T-helper 2 cell treated with Interferon-gamma antibody and Interleukin-4, amounts not matched to agents 5 μg/mL and 100 μg/mL, for 36 hours (primary cell): ENCODE measurements around the gene OR51D1.

Experiments used
- DNase-seq: peaks from one replicate; pipeline ENCODE4 v3.0.0; 2021; ENCODE audit warnings: low spot score
- H3K27ac Mint-ChIP-seq: one replicate; pipeline ENCODE4 v1.8.0; 2021; ENCODE audit warnings: mild to moderate bottlenecking, mixed read lengths
- H3K27me3 Mint-ChIP-seq: one replicate; pipeline ENCODE4 v1.8.0; 2021; ENCODE audit warnings: low read depth, mixed read lengths
- H3K36me3 Mint-ChIP-seq: one replicate; pipeline ENCODE4 v1.8.0; 2021; ENCODE audit warnings: low read depth, mixed read lengths
- H3K4me1 Mint-ChIP-seq: one replicate; pipeline ENCODE4 v1.8.0; 2021; ENCODE audit warnings: low read depth, mixed read lengths
- H3K4me3 Mint-ChIP-seq: one replicate; pipeline ENCODE4 v1.8.0; 2022; ENCODE audit warnings: mild to moderate bottlenecking, moderate library complexity, mixed read lengths
- H3K9me3 Mint-ChIP-seq: one replicate; pipeline ENCODE4 v1.8.0; 2021; ENCODE audit warnings: mixed read lengths

Gene OR51D1

DNA sequence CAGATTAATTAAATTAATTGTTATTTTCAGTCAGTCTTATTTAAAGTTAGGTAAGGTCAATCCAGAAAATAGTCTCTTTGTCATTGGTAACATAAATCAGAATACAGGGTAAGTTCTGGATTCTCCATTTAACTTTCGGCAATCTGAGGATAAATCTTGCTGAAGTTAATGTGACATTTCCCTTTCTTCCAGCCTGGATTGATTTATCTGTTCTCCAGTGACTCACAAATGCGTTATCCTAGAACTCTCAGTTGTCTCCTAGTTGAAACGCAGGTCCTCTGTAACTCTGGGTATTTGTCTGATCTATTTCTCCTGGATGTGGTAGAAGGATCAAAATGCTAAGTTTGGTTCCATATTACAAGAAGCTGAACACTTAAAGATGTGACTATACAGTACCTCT lies 27.5 kb downstream of the OR51D1 start:
- Mint-ChIP-seq H3K4me3 (no peak overlapping the region), H3K27ac (no peak overlapping the region), H3K36me3 (no peaks in the 10 kb centered on the region), H3K9me3 (no peaks in the 10 kb centered on the region), H3K27me3 (peaks cover 2% of the 10 kb centered on the region), H3K4me1 (no peaks in the 10 kb centered on the region)
- DNase-seq: no peak

DNA sequence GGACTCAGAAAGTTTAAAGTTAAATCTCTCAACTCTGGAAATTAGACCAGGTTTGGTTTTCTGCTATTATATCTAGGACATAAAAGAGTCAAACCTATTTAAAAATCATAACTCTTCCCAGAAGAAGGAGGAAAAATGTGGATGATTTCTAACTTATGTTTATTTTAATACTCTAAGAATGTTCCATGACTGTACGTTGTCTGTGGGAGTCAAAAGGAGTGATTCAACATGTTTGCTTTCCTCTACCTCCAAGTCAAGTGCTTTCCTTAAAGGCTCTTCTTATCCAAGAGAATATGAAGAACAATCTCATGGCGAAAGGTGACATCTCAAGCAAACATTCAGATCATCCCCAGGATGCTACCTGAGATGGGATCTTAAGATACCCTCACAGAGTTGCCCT lies 28.1 kb downstream of the OR51D1 start:
- Mint-ChIP-seq H3K4me3 (no peak overlapping the region), H3K36me3 (no peaks in the 10 kb centered on the region), H3K27ac (no peak overlapping the region), H3K9me3 (no peaks in the 10 kb centered on the region), H3K27me3 (peaks cover 2% of the 10 kb centered on the region), H3K4me1 (no peaks in the 10 kb centered on the region)
- DNase-seq: no peak

DNA sequence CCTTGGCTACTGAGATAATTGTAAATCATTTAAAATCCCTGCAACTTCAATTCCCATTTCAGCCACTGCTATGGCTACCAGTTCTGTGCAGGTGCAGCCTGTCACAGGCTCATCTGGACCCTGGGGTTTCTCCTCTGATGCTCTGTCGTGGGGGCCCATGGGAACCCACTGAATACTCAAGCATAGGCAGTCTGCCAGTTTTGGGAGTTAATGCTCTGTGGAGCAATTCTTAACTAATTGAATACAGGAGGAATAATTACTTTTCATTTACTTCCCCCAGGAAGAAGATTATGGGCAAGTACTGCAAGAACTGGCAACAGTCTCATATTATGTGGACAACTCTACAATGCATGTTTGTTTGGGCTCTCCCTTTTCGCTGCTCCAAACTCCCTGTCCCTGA lies 34.5 kb downstream of the OR51D1 start:
- DNase-seq: no peak
- Mint-ChIP-seq H3K4me3 (no peak overlapping the region), H3K27me3 (no peaks in the 10 kb centered on the region), H3K27ac (no peak overlapping the region), H3K4me1 (no peaks in the 10 kb centered on the region), H3K36me3 (no peaks in the 10 kb centered on the region), H3K9me3 (no peaks in the 10 kb centered on the region)

DNA sequence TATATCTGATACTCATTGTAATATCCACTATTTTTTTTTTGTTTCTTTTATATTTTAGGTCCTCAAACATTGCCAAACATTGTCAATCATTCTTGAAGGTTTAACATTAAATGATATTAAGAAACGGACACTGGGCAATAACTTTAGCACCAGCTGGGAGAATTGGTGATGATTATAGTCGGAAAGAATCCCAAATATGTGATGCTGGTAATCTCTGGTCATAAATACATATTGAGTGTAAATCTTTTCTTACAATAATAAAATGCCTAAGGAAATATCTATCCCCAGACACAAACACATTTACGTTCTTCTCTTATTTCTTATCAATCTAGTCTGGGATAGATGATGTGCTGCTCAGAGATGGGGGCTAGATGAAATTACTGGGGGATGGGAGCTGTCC lies 35.2 kb downstream of the OR51D1 start:
- no peaks in the 10 kb centered on the region for H3K9me3 Mint-ChIP-seq
- DNase-seq: no peak

DNA sequence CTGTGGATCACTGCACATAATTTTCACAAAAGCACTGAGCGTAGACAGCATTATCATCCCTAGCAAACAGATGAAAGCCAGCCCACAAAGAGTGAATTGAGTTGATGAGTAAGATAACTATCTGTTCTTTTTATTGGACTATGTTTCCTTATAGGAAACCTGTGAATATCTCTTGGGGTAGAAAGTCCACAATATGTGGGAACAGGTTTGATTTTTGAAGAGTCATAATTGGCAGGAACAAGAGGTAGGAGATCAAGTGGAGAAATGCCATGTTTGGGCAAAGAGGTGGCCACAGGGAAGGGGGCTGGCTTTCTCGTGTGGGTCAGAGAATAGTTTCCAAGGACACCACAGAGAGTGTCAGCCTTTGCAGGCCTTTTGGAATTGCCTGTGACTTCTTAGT lies 36.5 kb downstream of the OR51D1 start:
- DNase-seq: no peak
- Mint-ChIP-seq H3K27me3 (no peaks in the 10 kb centered on the region), H3K36me3 (no peaks in the 10 kb centered on the region), H3K9me3 (no peaks in the 10 kb centered on the region), H3K27ac (no peak overlapping the region), H3K4me3 (no peak overlapping the region), H3K4me1 (no peaks in the 10 kb centered on the region)

More for the DNA sequence above, 35.2 kb downstream of the OR51D1 start:
- H3K27me3 Mint-ChIP-seq: no peaks in the 10 kb centered on the region
- H3K4me3 Mint-ChIP-seq: no peak overlapping the region
- H3K27ac Mint-ChIP-seq: no peak overlapping the region
- H3K4me1 Mint-ChIP-seq: no peaks in the 10 kb centered on the region
- H3K36me3 Mint-ChIP-seq: no peaks in the 10 kb centered on the region

DNA sequence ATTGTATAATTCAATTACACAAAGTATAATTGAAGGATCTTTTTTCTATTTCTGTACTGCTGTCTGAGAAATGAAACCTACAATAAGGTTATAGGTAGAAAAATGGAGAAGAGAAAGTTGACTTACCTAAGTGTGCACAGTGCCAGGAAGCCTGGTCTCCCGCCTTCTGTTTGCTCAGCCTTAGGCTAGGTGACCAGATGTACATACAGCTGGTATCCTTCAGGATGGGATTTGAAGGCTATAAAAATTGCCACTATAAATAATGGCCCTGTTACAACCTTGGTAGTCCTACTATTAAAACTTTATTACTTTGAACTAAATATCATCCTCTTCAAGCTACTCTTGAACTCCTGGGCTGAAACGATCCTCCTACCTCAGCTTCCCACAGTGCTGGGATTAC lies 40.7 kb downstream of the OR51D1 start:
- DNase-seq: no peak
- Mint-ChIP-seq H3K4me1 (no peaks in the 10 kb centered on the region), H3K36me3 (no peaks in the 10 kb centered on the region), H3K27ac (no peak overlapping the region), H3K9me3 (no peaks in the 10 kb centered on the region), H3K4me3 (no peak overlapping the region), H3K27me3 (no peaks in the 10 kb centered on the region)

DNA sequence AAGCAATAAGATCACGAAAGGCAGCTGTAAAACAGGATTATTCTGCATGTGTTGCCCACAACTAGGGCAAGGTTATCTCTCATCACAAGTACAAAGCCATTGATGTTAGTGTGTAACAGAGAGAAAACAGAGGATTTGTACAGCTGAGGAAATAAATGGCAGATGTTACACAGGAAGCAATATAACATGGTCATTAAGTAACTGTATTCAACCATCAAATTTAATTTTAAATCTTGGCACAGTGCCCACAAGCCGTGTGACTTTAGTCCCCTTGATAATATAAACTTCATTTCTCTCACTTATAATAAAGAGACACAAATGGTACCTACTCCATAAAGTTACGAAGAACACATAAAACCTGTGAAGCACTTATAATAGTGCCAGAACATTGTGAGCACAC lies 43.1 kb downstream of the OR51D1 start:
- no peak overlapping the region for H3K27ac Mint-ChIP-seq
- no peak overlapping the region for H3K4me3 Mint-ChIP-seq
- H3K4me1 Mint-ChIP-seq: no peaks in the 10 kb centered on the region
- H3K9me3 Mint-ChIP-seq: no peaks in the 10 kb centered on the region
- no peak for DNase-seq
- H3K27me3 Mint-ChIP-seq: no peaks in the 10 kb centered on the region
- no peaks in the 10 kb centered on the region for H3K36me3 Mint-ChIP-seq

DNA sequence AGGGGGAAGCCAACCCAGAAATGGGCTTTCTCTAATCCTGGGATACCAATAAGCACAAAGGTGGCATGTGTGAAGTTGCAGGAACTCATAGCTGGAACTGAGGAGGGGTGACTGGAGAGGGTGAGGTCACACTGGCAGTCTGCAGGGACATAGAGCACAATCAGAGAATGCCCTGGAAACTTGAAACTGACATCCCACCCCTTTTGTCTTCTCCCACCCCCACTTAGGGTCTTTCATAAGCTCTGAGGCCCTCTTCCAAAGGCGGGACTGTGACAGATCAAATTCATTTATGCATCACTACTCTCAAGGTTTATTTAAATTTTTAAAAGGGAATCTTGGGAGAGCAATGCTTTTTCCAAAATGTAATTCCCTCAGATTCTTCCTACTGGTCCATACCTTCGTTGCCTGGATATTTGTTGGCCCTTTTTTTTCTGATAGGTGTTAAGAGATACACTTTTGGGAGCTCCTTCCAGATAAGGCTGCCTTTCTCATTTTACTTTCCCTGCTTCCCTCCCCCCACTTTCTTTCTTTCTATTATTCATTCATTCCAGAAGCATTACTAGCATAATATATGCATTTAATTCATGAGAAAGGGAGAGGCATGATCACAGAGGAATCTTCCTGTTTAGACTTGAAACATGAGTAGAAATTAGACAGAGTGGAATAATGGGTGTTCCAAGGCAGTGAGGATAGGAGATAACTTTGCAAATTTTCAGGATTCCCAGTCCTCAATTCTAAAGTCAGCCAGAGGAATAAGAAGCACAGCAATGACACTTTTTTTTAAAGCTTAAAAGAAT lies 45.5 kb downstream of the OR51D1 start:
- Mint-ChIP-seq H3K4me3 (no peak overlapping the region), H3K27me3 (no peaks in the 10 kb centered on the region), H3K9me3 (no peaks in the 10 kb centered on the region), H3K4me1 (no peaks in the 10 kb centered on the region), H3K36me3 (no peaks in the 10 kb centered on the region), H3K27ac (no peak overlapping the region)
- no peak for DNase-seq

DNA sequence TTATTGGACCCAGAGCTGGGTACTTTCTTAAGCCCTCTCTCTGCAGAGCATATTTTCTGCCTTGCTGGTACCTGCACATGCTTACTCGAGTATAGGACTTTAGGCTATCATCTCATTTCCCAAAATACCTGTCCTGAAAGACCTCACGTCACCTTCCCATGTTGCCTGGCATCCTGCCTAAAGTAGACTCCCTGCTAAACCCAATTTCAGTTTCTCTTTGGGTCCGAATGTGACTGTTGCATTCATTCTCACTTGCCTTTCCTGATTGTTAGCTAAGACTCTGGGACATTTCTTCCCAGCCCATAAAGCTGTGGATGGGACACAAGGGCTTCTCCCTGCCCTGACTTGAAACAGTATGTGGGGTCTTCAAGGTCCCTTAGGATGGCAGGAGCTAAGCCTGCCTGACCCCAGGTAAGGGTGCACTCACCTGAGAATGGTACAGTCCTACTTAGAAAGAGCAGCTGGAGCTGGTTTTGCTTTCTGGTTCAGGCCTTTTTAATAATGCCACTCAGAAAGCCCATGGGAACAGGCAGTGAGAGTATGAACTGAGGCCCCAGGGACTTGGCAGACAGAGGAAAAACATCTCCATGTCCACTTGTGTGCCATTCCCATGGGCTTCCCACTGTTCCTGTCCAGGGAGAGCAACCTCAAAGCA lies 47.5 kb downstream of the OR51D1 start:
- H3K9me3 Mint-ChIP-seq: no peaks in the 10 kb centered on the region
- H3K4me3 Mint-ChIP-seq: no peak overlapping the region
- H3K27ac Mint-ChIP-seq: no peak overlapping the region
- no peaks in the 10 kb centered on the region for H3K4me1 Mint-ChIP-seq
- H3K36me3 Mint-ChIP-seq: no peaks in the 10 kb centered on the region
- no peaks in the 10 kb centered on the region for H3K27me3 Mint-ChIP-seq
- DNase-seq: no peak
